Body of pancreas (tissue), 4 donors: ENCODE data around the gene AMDHD2.

ENCODE experiments used
- CTCF ChIP-seq, 7 experiments: fragments of 450-650 bp in 4 of 7; fragments of 200-600 bp in 3 of 7; sonication (generic) in 3 of 7; IDR thresholded peaks; one replicate each; pipeline ENCODE4 v1.5.1; 2016 to 2019; ENCODE audit warnings: antibody characterized with exemption in 7 of 7
- POLR2A ChIP-seq, 3 donors: fragments of 450-650 bp; IDR thresholded peaks; one replicate each; pipeline ENCODE4 v1.6.1; 2016; ENCODE audit warnings: antibody characterized with exemption in 3 of 3, mild to moderate bottlenecking in 2 of 3

- TF ChIP-seq CTCF (IDR thresholded peaks at IDR 0.05) (no peak), POLR2A (IDR thresholded peaks at IDR 0.05) (no peak)
Observed at GRCh38 chr16:2524339-2524938, 4.3 kb downstream of the AMDHD2 start.
